NB4 (cell line): ENCODE measurements around the gene FAM241B.

Source experiments
- CTCF ChIP-seq: IDR thresholded peaks from one replicate; pipeline ENCODE4 v1.5.1; 2012; ENCODE audit warnings: low read depth, low read length
- MYC ChIP-seq: IDR thresholded peaks from 2 replicates; pipeline ENCODE4 v1.6.1; 2011; ENCODE audit warnings: low read depth, low read length
- POLR2A ChIP-seq: IDR thresholded peaks from 2 replicates; pipeline ENCODE4 v1.6.1; 2011; ENCODE audit warnings: mild to moderate bottlenecking; ENCODE audit not compliant: insufficient read length; ENCODE audit errors: extremely low read depth

- TF ChIP-seq CTCF = no peak
- no peak for TF ChIP-seq POLR2A
- no peak for TF ChIP-seq MYC
These were observed 11.3 kb upstream of the FAM241B start for GRCh38 chr10:69618746-69619145.
